GM23338 (cell line): Measurements from ENCODE around the gene SSR3. TPM values are rescaled to one million over a fixed set of nuclear protein-coding genes. Genes with fewer than 3 reads are reported as not detected.

Source experiments
- ATAC-seq: fragments of 200-7000 bp; cut with Tn5 transposase; 3 replicates; pipeline ENCODE4 v1.9.1; 2020
- DNase-seq: peaks from one replicate; pipeline ENCODE4 v3.0.0-alpha.2; 2015; ENCODE audit warnings: low spot score
- H2AFZ ChIP-seq: fragments of 200-600 bp; sonication (generic); 2 replicates; pipeline ENCODE4 v1.8.0; 2016; ENCODE audit warnings: antibody characterized with exemption, mild to moderate bottlenecking, moderate library complexity
- H3F3A ChIP-seq: fragments of 200-600 bp; sonication (generic); replicated peaks from 2 replicates; pipeline ENCODE4 v1.8.0; 2017; ENCODE audit warnings: antibody characterized with exemption, mixed run types, low read depth
- H3K27ac ChIP-seq: fragments of 200-600 bp; sonication (generic); 2 replicates; pipeline ENCODE4 v1.6.1; 2016; ENCODE audit warnings: low read depth
- H3K27me3 ChIP-seq: fragments of 200-600 bp; sonication (generic); 2 replicates; pipeline ENCODE4 v1.8.0; 2016; ENCODE audit warnings: mild to moderate bottlenecking, mixed run types, moderate library complexity; ENCODE audit not compliant: insufficient read depth
- H3K36me3 ChIP-seq: fragments of 200-600 bp; sonication (generic); 2 replicates; pipeline ENCODE4 v1.8.0; 2016; ENCODE audit warnings: mild to moderate bottlenecking; ENCODE audit not compliant: insufficient read depth
- H3K4me1 ChIP-seq: fragments of 200-600 bp; sonication (generic); 2 replicates; pipeline ENCODE4 v1.8.0; 2016; ENCODE audit warnings: mild to moderate bottlenecking, moderate library complexity; ENCODE audit not compliant: insufficient read depth
- H3K4me2 ChIP-seq: fragments of 200-600 bp; sonication (generic); 2 replicates; pipeline ENCODE4 v1.7.1; 2017; ENCODE audit warnings: mixed run types
- H3K4me3 ChIP-seq: fragments of 200-600 bp; sonication (generic); 2 replicates; pipeline ENCODE4 v1.6.1; 2016; ENCODE audit warnings: mixed run types
- H3K79me2 ChIP-seq: fragments of 200-600 bp; sonication (generic); replicated peaks from 2 replicates; pipeline ENCODE4 v1.8.0; 2017; ENCODE audit warnings: mild to moderate bottlenecking; ENCODE audit not compliant: insufficient read depth
- H3K9me2 ChIP-seq: fragments of 200-600 bp; sonication (generic); 2 replicates; pipeline ENCODE4 v1.8.0; 2017; ENCODE audit not compliant: insufficient read depth
- H4K20me1 ChIP-seq: fragments of 200-600 bp; sonication (generic); replicated peaks from 2 replicates; pipeline ENCODE4 v1.8.0; 2017; ENCODE audit warnings: mild to moderate bottlenecking; ENCODE audit not compliant: insufficient read depth
- H3K27ac Mint-ChIP-seq: 2 replicates; pipeline ENCODE4 v1.8.0; 2020; ENCODE audit warnings: inconsistent platforms, mild to moderate bottlenecking, moderate library complexity, mixed read lengths
- H3K27me3 Mint-ChIP-seq: 3 replicates; pipeline ENCODE4 v1.8.0; 2022; ENCODE audit warnings: low read depth, mild to moderate bottlenecking, moderate library complexity, mixed read lengths, inconsistent platforms; ENCODE audit not compliant: insufficient read depth, poor library complexity
- H3K36me3 Mint-ChIP-seq: 3 replicates; pipeline ENCODE4 v1.8.0; 2021; ENCODE audit warnings: low read depth, mild to moderate bottlenecking, inconsistent platforms, moderate library complexity, mixed read lengths
- H3K4me1 Mint-ChIP-seq: 3 replicates; pipeline ENCODE4 v1.8.0; 2020; ENCODE audit warnings: mild to moderate bottlenecking, inconsistent platforms, mixed read lengths
- H3K4me3 Mint-ChIP-seq: 3 replicates; pipeline ENCODE4 v1.8.0; 2021; ENCODE audit warnings: moderate library complexity, mild to moderate bottlenecking, inconsistent platforms, mixed read lengths
- H3K9me3 Mint-ChIP-seq: 3 replicates; pipeline ENCODE4 v1.8.0; 2020; ENCODE audit warnings: moderate library complexity, mild to moderate bottlenecking, inconsistent platforms, mixed read lengths
- CREB1 ChIP-seq: fragments of 250-450 bp; sonication (Bioruptor Pico); IDR thresholded peaks from 2 replicates; pipeline ENCODE4 v1.5.0; 2020; ENCODE audit warnings: low read depth, mild to moderate bottlenecking, moderate library complexity
- EZH2phosphoT487 ChIP-seq: fragments of 200-600 bp; sonication (generic); IDR thresholded peaks from one replicate; pipeline ENCODE4 v1.8.1; 2018; ENCODE audit warnings: antibody characterized with exemption; ENCODE audit not compliant: unreplicated experiment
- POLR2AphosphoS5 ChIP-seq: IDR thresholded peaks from 2 replicates; pipeline ENCODE4 v1.6.1; 2016; ENCODE audit warnings: antibody characterized with exemption, low read depth
- polyA plus RNA-seq: library from polyadenylated mRNA; unstranded; fragments of >200 nt; fragmentation: Nextera tagmentation; extraction: Ambion mirVana; gene quantifications from 2 replicates; pipeline ENCODE4 v1.2.1, GENCODE V29; 2016
- total RNA-seq: library from RNA; depleted of rRNA; stranded (reverse); fragments of >200 nt; shearing (Covaris generic); gene quantifications from 2 replicates; pipeline ENCODE4 v1.2.3, GENCODE V29; 2014
- TF ChIP-seq, protein P1 (sequence below): IDR thresholded peaks from 2 replicates; pipeline ENCODE4 v1.6.1; 2016; ENCODE audit warnings: antibody characterized with exemption
- TF ChIP-seq, protein P2 (sequence below), 2 experiments: fragments of 200-600 bp in 1 of 2; sonication (generic) in 1 of 2; conservative IDR thresholded peaks; 2 replicates each; pipeline versions ENCODE4 v1.5.1 to v1.6.1; 2016 to 2017; ENCODE audit warnings: antibody characterized with exemption in 2 of 2, low read depth in 2 of 2, mild to moderate bottlenecking in 2 of 2, moderate library complexity in 1 of 2

SSR3 gene
- total and polyA plus RNA-seq, 2 experiments from 2014 or later, result 143 to 173 TPM

DNA sequence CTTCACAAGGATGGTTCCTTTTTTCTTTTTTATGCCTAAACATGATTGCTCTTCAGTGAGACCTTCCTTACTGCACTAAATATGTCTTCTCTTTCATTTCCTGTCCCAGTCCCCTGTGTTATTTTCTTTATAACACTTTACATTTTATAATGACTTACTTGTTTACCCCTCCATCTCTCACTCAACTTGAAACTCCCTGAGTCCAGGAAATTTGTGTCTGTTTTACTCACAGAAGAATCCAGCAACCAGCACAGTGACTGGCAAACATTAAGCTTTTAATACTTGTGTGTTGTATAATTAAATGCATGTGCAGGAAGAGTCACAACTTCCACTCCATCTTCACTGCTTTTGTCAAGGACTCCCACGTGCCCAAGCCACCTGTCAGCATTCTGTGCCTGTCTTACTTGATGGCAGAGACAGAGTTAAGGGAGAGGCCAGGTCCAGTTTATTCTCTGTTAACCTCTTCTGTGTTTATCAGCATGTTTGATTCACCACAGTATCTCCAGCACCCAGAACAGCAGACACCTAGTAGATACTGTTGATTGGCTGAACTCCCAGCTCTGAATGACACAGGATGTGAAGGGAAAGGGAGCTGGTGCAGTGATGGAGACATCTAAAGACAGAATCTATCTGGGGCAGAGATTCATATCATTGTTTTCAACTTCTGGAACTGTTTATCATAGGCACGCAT, 42.8 kb downstream of the SSR3 start:
- H3K4me1 ChIP-seq, result peaks cover 43% of the 10 kb centered on the region
- H3K4me3 ChIP-seq, result no peak overlapping the region
- H3K4me2 ChIP-seq, result no peak overlapping the region
- no peaks in the 10 kb centered on the region for H4K20me1 ChIP-seq
- H3K79me2 ChIP-seq, result no peaks in the 10 kb centered on the region
- ATAC-seq (no peak), DNase-seq (no peak)
- H3K27me3 ChIP-seq, result no peaks in the 10 kb centered on the region
- TF ChIP-seq POLR2AphosphoS5, result no peak
- TF ChIP-seq, protein P1, sequence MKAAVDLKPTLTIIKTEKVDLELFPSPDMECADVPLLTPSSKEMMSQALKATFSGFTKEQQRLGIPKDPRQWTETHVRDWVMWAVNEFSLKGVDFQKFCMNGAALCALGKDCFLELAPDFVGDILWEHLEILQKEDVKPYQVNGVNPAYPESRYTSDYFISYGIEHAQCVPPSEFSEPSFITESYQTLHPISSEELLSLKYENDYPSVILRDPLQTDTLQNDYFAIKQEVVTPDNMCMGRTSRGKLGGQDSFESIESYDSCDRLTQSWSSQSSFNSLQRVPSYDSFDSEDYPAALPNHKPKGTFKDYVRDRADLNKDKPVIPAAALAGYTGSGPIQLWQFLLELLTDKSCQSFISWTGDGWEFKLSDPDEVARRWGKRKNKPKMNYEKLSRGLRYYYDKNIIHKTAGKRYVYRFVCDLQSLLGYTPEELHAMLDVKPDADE, result no peak
- no peaks in the 10 kb centered on the region for H3K36me3 ChIP-seq
- no peaks in the 10 kb centered on the region for H3F3A ChIP-seq
- Mint-ChIP-seq H3K27me3 (peaks cover 1% of the 10 kb centered on the region), H3K4me3 (no peak overlapping the region), H3K4me1 (peaks cover 34% of the 10 kb centered on the region), H3K9me3 (no peaks in the 10 kb centered on the region), H3K27ac (no peak overlapping the region), H3K36me3 (no peaks in the 10 kb centered on the region; the same call in 2 of the 3 replicates)
- H3K9me2 ChIP-seq, result no peaks in the 10 kb centered on the region
- no peak overlapping the region for H2AFZ ChIP-seq
- no peak overlapping the region for H3K27ac ChIP-seq

DNA sequence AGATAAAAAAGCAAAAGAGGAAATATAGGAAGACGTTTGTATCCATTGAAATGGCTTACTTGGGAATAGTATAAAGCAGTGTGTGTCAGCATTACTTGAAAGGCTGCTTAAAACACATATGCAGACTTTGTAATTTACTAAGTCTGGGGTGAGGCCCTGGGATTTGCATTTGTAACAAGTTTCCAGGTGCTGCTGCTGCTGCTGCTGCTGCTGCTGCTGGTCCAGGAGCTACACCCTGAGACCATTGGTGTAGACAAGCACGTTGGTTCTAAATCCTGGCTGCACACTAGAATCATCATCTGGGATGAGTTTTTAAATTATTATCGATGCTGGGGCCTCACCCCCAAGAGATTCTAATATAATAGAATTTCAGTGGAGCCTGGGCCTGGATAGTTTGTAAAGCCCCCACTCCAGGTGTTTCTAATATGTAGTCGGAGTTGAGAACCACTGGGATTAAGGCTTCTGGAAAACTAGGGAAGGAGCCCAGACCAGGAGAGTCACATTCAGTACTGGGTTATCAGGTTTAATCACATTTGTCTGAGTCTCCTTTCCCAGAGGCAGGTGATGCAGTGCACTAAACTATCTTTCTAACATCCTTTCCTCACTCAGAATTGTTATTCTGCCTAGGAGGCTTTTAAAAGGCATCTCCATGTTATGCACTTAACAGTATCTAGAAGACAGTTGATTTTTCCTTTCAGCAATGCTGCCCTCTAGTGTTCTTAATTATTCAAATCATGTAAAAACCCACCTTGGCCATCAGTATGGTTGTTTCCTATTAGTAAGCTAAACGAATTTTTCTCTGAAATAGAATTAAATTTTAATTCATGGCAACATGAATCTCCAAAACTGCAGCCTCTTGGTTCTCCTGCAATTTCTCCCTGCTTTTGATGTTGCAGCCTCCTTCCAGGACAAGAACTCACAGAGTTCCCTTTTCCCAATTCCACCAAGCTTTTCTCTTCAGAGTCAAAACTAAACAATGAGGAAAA, 45.4 kb downstream of the SSR3 start:
- Histone ChIP-seq H3K27me3 (no peaks in the 10 kb centered on the region), H3K36me3 (no peaks in the 10 kb centered on the region), H3F3A (no peaks in the 10 kb centered on the region), H3K4me3 (no peak overlapping the region), H3K4me1 (peaks cover 23% of the 10 kb centered on the region), H4K20me1 (no peaks in the 10 kb centered on the region), H3K9me2 (no peaks in the 10 kb centered on the region), H2AFZ (no peak overlapping the region), H3K4me2 (no peak overlapping the region), H3K27ac (no peak overlapping the region), H3K79me2 (no peaks in the 10 kb centered on the region)
- TF ChIP-seq EZH2phosphoT487, result no peak
- TF ChIP-seq, protein P2, sequence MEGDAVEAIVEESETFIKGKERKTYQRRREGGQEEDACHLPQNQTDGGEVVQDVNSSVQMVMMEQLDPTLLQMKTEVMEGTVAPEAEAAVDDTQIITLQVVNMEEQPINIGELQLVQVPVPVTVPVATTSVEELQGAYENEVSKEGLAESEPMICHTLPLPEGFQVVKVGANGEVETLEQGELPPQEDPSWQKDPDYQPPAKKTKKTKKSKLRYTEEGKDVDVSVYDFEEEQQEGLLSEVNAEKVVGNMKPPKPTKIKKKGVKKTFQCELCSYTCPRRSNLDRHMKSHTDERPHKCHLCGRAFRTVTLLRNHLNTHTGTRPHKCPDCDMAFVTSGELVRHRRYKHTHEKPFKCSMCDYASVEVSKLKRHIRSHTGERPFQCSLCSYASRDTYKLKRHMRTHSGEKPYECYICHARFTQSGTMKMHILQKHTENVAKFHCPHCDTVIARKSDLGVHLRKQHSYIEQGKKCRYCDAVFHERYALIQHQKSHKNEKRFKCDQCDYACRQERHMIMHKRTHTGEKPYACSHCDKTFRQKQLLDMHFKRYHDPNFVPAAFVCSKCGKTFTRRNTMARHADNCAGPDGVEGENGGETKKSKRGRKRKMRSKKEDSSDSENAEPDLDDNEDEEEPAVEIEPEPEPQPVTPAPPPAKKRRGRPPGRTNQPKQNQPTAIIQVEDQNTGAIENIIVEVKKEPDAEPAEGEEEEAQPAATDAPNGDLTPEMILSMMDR (conservative IDR thresholded peaks at IDR 0.05; ENCODE audit: low read depth in 2 of 2), result peak; percentile 61 to 79
- TF ChIP-seq CREB1 (CRISPR knock-in tag), result no peak
- TF ChIP-seq POLR2AphosphoS5, result no peak
- Mint-ChIP-seq H3K4me3 (no peak overlapping the region), H3K36me3 (no peaks in the 10 kb centered on the region; the same call in 2 of the 3 replicates), H3K9me3 (no peaks in the 10 kb centered on the region; the same call in 2 of the 3 replicates), H3K27ac (peak overlapping the region; percentile 50; the same call in 1 of the 2 replicates), H3K27me3 (peaks cover 3% of the 10 kb centered on the region), H3K4me1 (peaks cover 18% of the 10 kb centered on the region)
- DNase-seq (peak; percentile 85), ATAC-seq (peak; percentile 89)
